Fibroblast of the aortic adventitia (primary cell): ENCODE measurements around the gene F5. TPM values are rescaled to one million over a fixed set of nuclear protein-coding genes. Genes with fewer than 3 reads are reported as not detected.
A peak's percentile ranks its signal among the peaks of the same experiment; 100 is the strongest.

Experiments used
- DNase-seq: peaks from one replicate; pipeline ENCODE4 v3.0.0-alpha.2; 2010; ENCODE audit warnings: low read depth
- H3K4me3 ChIP-seq: 2 replicates; pipeline ENCODE4 v1.5.1; 2011; ENCODE audit warnings: low read depth, mild to moderate bottlenecking, control low read depth, low read length, moderate library complexity
- CTCF ChIP-seq: IDR thresholded peaks from 2 replicates; pipeline ENCODE4 v1.5.1; 2011; ENCODE audit warnings: mild to moderate bottlenecking, low read length, control low read depth, inconsistent platforms; ENCODE audit not compliant: insufficient read depth
- total RNA-seq: library from RNA; depleted of rRNA; stranded (reverse); fragments of >200 nt; gene quantifications from 2 replicates; pipeline ENCODE4 v1.2.3, GENCODE V29; 2012; ENCODE audit warnings: low replicate concordance

The F5 gene
- total RNA-seq, 1 donor: not detected

- H3K4me3 ChIP-seq: no peak overlapping the region
- DNase-seq: no peak
- no peak for TF ChIP-seq CTCF
Measured at GRCh38 chr1:169608226-169608625, 21.9 kb upstream of the F5 start.

- DNase-seq: no peak
- H3K4me3 ChIP-seq: no peak overlapping the region
Measured at GRCh38 chr1:169604781-169605560, 18.7 kb upstream of the F5 start.

GRCh38 chr1:169601096-169601881 is 15.0 kb upstream of the F5 start:
- H3K4me3 ChIP-seq: no peak overlapping the region
- DNase-seq: peak; percentile 61
- peak; percentile 50 for TF ChIP-seq CTCF

More at GRCh38 chr1:169604781-169605560, 18.7 kb upstream of the F5 start:
- TF ChIP-seq CTCF: no peak

- no peak overlapping the region for H3K4me3 ChIP-seq
- TF ChIP-seq CTCF: no peak
- peak; percentile 27 for DNase-seq
Measured at GRCh38 chr1:169595764-169596711, 9.8 kb upstream of the F5 start.

- no peak for TF ChIP-seq CTCF
- no peak for DNase-seq
- no peak overlapping the region for H3K4me3 ChIP-seq
Measured at GRCh38 chr1:169594391-169594790, 8.1 kb upstream of the F5 start.

- no peak overlapping the region for H3K4me3 ChIP-seq
- TF ChIP-seq CTCF: no peak
- no peak for DNase-seq
Measured at GRCh38 chr1:169590932-169591331, 4.7 kb upstream of the F5 start.
